Measurements from ENCODE around the gene KCTD6.

The KCTD6 gene

GRCh38 chr3:58491506-58492402 lies at the start of gene KCTD6:
KCTD6 (plus strand) TSS chr3:58492096; CDS start chr3:58498756, 6,660 bp downstream.
- DNase-seq (peak; percentile 90), ATAC-seq (peak; percentile 93)

GRCh38 chr3:58452176-58452575 lies 39.7 kb upstream of the KCTD6 start:
- DNase-seq (no peak), ATAC-seq (no peak)

GRCh38 chr3:58459160-58459559 lies 32.7 kb upstream of the KCTD6 start:
- no peak for DNase-seq
- no peak for ATAC-seq

- DNase-seq, result no peak
- ATAC-seq, result no peak
Measured at GRCh38 chr3:58462829-58463180, 29.1 kb upstream of the KCTD6 start.

GRCh38 chr3:58463181-58463941 lies 28.5 kb upstream of the KCTD6 start:
- DNase-seq, result peak; percentile 83
- ATAC-seq, result peak; percentile 98

GRCh38 chr3:58463942-58464271 lies 28.0 kb upstream of the KCTD6 start:
- no peak for ATAC-seq

GRCh38 chr3:58464866-58465265 lies 27.0 kb upstream of the KCTD6 start:
- ATAC-seq (peak; percentile 55), DNase-seq (no peak)

More at GRCh38 chr3:58463942-58464271, 28.0 kb upstream of the KCTD6 start:
- no peak for DNase-seq

- ATAC-seq, result no peak
Measured at GRCh38 chr3:58466899-58467563, 24.9 kb upstream of the KCTD6 start.

GRCh38 chr3:58469096-58469495 lies 22.8 kb upstream of the KCTD6 start:
- DNase-seq (no peak), ATAC-seq (no peak)

More at GRCh38 chr3:58466899-58467563, 24.9 kb upstream of the KCTD6 start:
- no peak for DNase-seq

GRCh38 chr3:58470363-58471024 lies 21.4 kb upstream of the KCTD6 start:
- DNase-seq (no peak), ATAC-seq (no peak)

- DNase-seq (peak; percentile 50), ATAC-seq (peak; percentile 97)
Measured at GRCh38 chr3:58471025-58471887, 20.6 kb upstream of the KCTD6 start.

GRCh38 chr3:58473275-58473674 lies 18.6 kb upstream of the KCTD6 start:
- no peak for DNase-seq
- ATAC-seq, result no peak

- no peak for ATAC-seq
- DNase-seq, result no peak
Measured at GRCh38 chr3:58474348-58474911, 17.5 kb upstream of the KCTD6 start.

- ATAC-seq (no peak), DNase-seq (no peak)
Measured at GRCh38 chr3:58474967-58475578, 16.8 kb upstream of the KCTD6 start.

GRCh38 chr3:58478781-58479180 lies 13.1 kb upstream of the KCTD6 start:
- DNase-seq, result no peak
- ATAC-seq, result no peak

GRCh38 chr3:58480309-58480708 lies 11.6 kb upstream of the KCTD6 start:
- ATAC-seq, result no peak

GRCh38 chr3:58482917-58483636 lies 8.8 kb upstream of the KCTD6 start:
- DNase-seq, result no peak
- no peak for ATAC-seq

More at GRCh38 chr3:58480309-58480708, 11.6 kb upstream of the KCTD6 start:
- DNase-seq, result no peak

- DNase-seq (no peak), ATAC-seq (no peak)
Measured at GRCh38 chr3:58484045-58484721, 7.7 kb upstream of the KCTD6 start.

- DNase-seq (no peak), ATAC-seq (no peak)
Measured at GRCh38 chr3:58484722-58485069, 7.2 kb upstream of the KCTD6 start.
